Mucosa of rectum (tissue), 2 donors: Measurements from ENCODE around the gene FYCO1.

Experiments
- H3K27ac ChIP-seq, 2 donors: one replicate each; pipeline ENCODE4 v1.7.0; 2013; ENCODE audit warnings: inconsistent platforms in 2 of 2, low read depth in 2 of 2, low read length in 2 of 2
- H3K27me3 ChIP-seq, 2 donors: one replicate each; pipeline ENCODE4 v1.7.0; 2013; ENCODE audit warnings: low read length in 2 of 2; ENCODE audit not compliant: control insufficient read depth in 2 of 2, insufficient read depth in 2 of 2
- H3K36me3 ChIP-seq, 2 donors: one replicate each; pipeline ENCODE4 v1.7.0; 2013; ENCODE audit warnings: low read length in 2 of 2; ENCODE audit not compliant: control insufficient read depth in 2 of 2, insufficient read depth in 2 of 2
- H3K4me1 ChIP-seq, 2 donors: one replicate each; pipeline ENCODE4 v1.7.0; 2013; ENCODE audit warnings: low read length in 2 of 2, mild to moderate bottlenecking in 1 of 2; ENCODE audit not compliant: control insufficient read depth in 2 of 2, insufficient read depth in 2 of 2
- H3K4me3 ChIP-seq, 2 donors: one replicate each; pipeline ENCODE4 v1.7.0; 2013; ENCODE audit warnings: low read length in 2 of 2
- H3K9ac ChIP-seq, 2 donors: one replicate each; pipeline ENCODE4 v1.7.0; 2013; ENCODE audit warnings: low read length in 2 of 2, low read depth in 1 of 2, mild to moderate bottlenecking in 1 of 2
- H3K9me3 ChIP-seq, 2 donors: one replicate each; pipeline ENCODE4 v1.7.0; 2013; ENCODE audit warnings: low read length in 2 of 2; ENCODE audit not compliant: control insufficient read depth in 2 of 2
- donor health status: healthy.
- donor health status: Normal muscosa, but diverticular disease.

FYCO1 gene

DNA sequence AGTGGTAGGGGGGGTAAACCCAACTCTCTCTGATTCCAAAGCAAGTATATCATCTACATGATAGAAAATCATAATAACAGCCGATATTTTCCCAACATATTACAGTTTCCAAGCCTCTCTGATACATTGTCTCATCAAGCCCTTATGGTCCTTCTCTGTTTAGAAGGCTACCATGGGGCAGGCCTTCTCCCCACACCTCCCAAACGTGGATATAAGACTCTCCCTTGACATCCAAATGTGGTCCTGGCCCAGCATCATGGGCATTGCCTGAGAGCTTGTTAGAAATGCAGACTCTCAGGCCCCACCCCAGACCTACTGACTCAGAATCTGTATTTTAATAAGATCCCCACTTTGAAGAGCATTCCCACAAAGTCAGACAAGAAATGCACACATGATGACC lies 127.0 kb downstream of the FYCO1 start:
- Histone ChIP-seq H3K36me3 (no peaks in the 10 kb centered on the region), H3K27ac (no peak overlapping the region), H3K9ac (no peak overlapping the region), H3K4me1 (no peaks in the 10 kb centered on the region), H3K4me3 (no peak overlapping the region), H3K27me3 (no peaks in the 10 kb centered on the region), H3K9me3 (no peaks in the 10 kb centered on the region)

DNA sequence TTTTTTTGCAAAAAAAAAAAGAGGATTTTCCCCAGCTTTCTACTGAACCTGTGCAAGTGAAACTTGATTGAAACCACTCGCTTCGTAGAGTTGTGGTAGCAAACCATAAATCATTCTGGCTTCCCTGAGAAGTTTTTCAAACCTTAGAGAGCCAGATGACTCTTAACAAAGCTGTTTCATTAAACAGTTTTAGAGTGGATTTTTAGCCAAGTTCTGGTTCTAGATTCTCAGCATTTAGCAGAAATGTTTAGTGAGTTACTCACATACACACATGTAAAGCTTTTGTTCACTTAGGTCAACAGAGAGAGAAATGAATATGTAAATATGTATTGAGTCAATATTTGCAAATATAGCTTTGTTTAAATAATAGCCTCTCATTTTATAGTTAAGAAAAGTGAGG lies 127.4 kb downstream of the FYCO1 start:
- no peak overlapping the region for H3K9ac ChIP-seq
- H3K9me3 ChIP-seq: no peaks in the 10 kb centered on the region
- no peaks in the 10 kb centered on the region for H3K36me3 ChIP-seq
- H3K27ac ChIP-seq: no peak overlapping the region
- H3K27me3 ChIP-seq: no peaks in the 10 kb centered on the region
- no peaks in the 10 kb centered on the region for H3K4me1 ChIP-seq
- no peak overlapping the region for H3K4me3 ChIP-seq
